ENCODE measurements around the gene CCDC148.

- no peak for TF ChIP-seq CTCF (IDR thresholded peaks at IDR 0.05; ENCODE audit: low read depth, low read length)
- TF ChIP-seq POLR2A (IDR thresholded peaks at IDR 0.05; ENCODE audit: extremely low read depth, insufficient read length), result no peak
- no peak for TF ChIP-seq MYC (IDR thresholded peaks at IDR 0.05; ENCODE audit: low read depth, low read length)
- TF ChIP-seq MAX (IDR thresholded peaks at IDR 0.05; ENCODE audit: low read depth, low read length), result no peak
Observed at GRCh38 chr2:158460632-158461297, 4.2 kb upstream of the CCDC148 start.

Measured in NB4 (cell line).